Cardiac muscle cell (in vitro differentiated cells and primary cell): ENCODE measurements around the gene TRIO. TPM values are rescaled to one million over a fixed set of nuclear protein-coding genes. Genes with fewer than 3 reads are reported as not detected.

Source experiments
- DNase-seq, 2 donors: peaks; one replicate each; pipeline versions ENCODE4 v3.0.0 to v3.0.0-alpha.2; 2010 to 2017; ENCODE audit warnings: low read depth in 1 of 2, low spot score in 1 of 2
- H3K27ac ChIP-seq: fragments of 200-600 bp; sonication (generic); 2 replicates; pipeline ENCODE4 v1.5.1; 2016
- H3K27me3 ChIP-seq: fragments of 200-600 bp; sonication (generic); 2 replicates; pipeline ENCODE4 v1.6.0; 2016; ENCODE audit warnings: control low read depth
- H3K36me3 ChIP-seq: fragments of 200-600 bp; sonication (generic); 2 replicates; pipeline ENCODE4 v1.5.1; 2016; ENCODE audit warnings: control low read depth
- H3K4me1 ChIP-seq: fragments of 200-600 bp; sonication (generic); 2 replicates; pipeline ENCODE4 v1.8.1; 2017; ENCODE audit warnings: low read depth, mild to moderate bottlenecking, mixed run types
- H3K4me3 ChIP-seq: fragments of 200-600 bp; sonication (generic); 2 replicates; pipeline ENCODE4 v1.5.1; 2016; ENCODE audit warnings: mild to moderate bottlenecking
- H3K9me3 ChIP-seq: fragments of 200-600 bp; sonication (generic); 2 replicates; pipeline ENCODE4 v1.5.1; 2017; ENCODE audit warnings: low read depth, mild to moderate bottlenecking, control low read depth
- polyA plus RNA-seq: library from polyadenylated mRNA; unstranded; fragments of >200 nt; fragmentation: Nextera tagmentation; extraction: Ambion mirVana; gene quantifications from 2 replicates; pipeline ENCODE4 v1.2.1, GENCODE V29; 2016
- total RNA-seq: library from RNA; depleted of rRNA; stranded (reverse); fragments of >200 nt; gene quantifications from 2 replicates; pipeline ENCODE4 v1.2.3, GENCODE V29; 2016
- TF ChIP-seq, protein P1 (sequence below): IDR thresholded peaks from 2 replicates; pipeline ENCODE4 v1.5.1; 2012; ENCODE audit warnings: low read depth, mild to moderate bottlenecking, low read length

TRIO gene
- total and polyA plus RNA-seq, 2 experiments from 2014 or later: 15.5 to 104 TPM

DNA sequence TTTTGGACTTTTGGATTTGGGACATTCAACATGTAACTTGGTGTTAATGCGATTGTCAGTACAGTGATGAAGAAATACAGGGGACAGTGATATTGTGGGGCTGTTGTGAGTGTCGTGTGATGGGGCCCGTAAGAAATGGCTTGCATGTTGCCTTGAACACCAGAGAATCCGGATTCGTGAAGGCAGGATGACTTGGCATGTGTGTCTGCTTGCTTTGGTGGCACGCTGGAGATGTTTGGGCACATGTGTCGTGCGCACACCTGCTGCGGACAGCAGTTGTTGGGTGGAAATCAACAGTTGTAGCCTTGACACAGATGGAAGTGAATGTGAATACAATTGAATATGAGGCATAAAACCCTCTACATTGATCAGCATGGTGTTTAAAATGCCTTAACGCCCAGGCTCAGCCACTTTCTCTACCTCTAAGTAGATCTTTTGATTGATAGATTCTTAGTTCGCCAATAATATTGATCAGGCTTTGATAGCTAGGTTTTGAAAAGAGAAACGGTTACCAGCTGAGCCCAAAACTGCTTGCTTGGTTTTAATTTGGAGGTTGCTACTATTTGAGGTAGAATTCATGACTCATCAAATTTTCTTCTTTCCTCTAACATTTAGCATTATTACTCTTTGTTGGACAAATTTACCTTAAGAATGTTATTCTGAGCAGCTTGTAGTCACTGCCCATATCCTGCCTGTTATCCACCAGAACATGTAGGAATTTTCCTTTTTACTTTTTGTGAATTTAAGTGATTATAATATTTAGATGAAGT is 94.4 kb downstream of the TRIO start:
- Histone ChIP-seq H3K9me3 (no peaks in the 10 kb centered on the region), H3K4me1 (peaks cover 12% of the 10 kb centered on the region), H3K27me3 (no peaks in the 10 kb centered on the region), H3K4me3 (no peak overlapping the region), H3K27ac (no peak overlapping the region), H3K36me3 (no peaks in the 10 kb centered on the region)
- TF ChIP-seq, protein P1, sequence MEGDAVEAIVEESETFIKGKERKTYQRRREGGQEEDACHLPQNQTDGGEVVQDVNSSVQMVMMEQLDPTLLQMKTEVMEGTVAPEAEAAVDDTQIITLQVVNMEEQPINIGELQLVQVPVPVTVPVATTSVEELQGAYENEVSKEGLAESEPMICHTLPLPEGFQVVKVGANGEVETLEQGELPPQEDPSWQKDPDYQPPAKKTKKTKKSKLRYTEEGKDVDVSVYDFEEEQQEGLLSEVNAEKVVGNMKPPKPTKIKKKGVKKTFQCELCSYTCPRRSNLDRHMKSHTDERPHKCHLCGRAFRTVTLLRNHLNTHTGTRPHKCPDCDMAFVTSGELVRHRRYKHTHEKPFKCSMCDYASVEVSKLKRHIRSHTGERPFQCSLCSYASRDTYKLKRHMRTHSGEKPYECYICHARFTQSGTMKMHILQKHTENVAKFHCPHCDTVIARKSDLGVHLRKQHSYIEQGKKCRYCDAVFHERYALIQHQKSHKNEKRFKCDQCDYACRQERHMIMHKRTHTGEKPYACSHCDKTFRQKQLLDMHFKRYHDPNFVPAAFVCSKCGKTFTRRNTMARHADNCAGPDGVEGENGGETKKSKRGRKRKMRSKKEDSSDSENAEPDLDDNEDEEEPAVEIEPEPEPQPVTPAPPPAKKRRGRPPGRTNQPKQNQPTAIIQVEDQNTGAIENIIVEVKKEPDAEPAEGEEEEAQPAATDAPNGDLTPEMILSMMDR: no peak
- DNase-seq: no peak

DNA sequence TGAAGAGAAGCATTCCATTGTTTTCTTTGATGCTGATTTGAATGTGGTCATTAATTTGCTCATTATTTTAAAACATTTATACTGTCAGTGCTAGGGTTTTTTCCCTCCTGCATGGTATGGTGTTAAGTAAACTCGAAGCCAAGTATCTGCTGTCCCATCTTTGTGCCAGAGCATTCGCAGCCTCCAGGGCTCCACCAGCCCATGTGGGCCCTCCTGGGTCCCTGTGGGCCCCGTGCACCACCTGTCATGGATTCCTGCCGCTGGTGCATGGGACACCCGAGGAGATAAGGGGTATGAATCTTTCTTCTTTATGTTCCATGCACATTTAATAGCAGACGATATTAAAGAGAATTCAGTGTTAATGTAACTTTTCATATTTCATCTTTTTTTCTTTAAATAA is 95.1 kb downstream of the TRIO start:
- H3K4me3 ChIP-seq: no peak overlapping the region
- no peak for DNase-seq
- H3K4me1 ChIP-seq: peaks cover 12% of the 10 kb centered on the region
- H3K27me3 ChIP-seq: no peaks in the 10 kb centered on the region
- no peaks in the 10 kb centered on the region for H3K9me3 ChIP-seq
- H3K27ac ChIP-seq: no peak overlapping the region
- H3K36me3 ChIP-seq: no peaks in the 10 kb centered on the region
- TF ChIP-seq, protein P1: no peak

DNA sequence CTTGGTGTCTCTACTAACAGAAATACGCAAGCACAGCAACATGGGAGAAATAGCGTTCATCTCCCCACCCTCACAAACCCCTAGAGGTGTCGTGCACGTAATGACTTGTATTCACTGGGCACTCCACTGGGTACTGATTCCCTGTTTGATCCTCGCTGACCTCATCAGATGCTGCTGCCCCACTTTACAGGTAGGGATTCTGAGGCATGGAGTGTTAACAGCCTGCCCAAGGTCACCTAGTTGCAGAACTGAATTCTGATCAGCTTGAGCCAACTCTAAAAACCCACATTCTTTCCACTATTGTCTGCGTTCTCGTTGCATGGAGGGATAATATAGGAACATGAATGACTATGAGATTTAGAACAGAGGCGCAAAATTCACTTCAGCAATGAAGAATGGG is 96.3 kb downstream of the TRIO start:
- Histone ChIP-seq H3K4me1 (peaks cover 15% of the 10 kb centered on the region), H3K27ac (no peak overlapping the region)
- TF ChIP-seq, protein P1: no peak

DNA sequence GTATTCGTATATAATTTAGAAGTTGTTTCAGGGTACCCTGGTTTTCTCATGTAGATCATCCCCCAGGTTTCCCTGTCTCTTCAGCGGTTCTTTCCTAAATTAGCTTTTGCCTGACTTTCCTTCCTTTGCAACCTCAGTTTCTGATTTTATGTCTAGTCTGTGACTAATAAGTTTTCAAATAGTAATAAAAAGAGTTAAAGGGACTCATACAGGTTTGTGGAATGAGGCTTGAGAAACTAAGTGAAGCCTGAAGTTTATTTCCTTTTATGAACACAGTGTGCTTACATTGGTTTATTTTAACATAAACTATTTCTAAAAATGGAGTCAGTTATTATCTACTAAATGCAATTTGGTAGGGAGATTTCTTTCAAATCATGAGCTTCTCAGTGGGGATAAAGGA is 96.8 kb downstream of the TRIO start:
- Histone ChIP-seq H3K9me3 (no peaks in the 10 kb centered on the region), H3K4me3 (no peak overlapping the region), H3K27me3 (no peaks in the 10 kb centered on the region), H3K4me1 (peaks cover 21% of the 10 kb centered on the region), H3K36me3 (no peaks in the 10 kb centered on the region), H3K27ac (no peak overlapping the region)
- DNase-seq: no peak
- TF ChIP-seq, protein P1: no peak

More for the DNA sequence above, 96.3 kb downstream of the TRIO start:
- H3K4me3 ChIP-seq: no peak overlapping the region
- DNase-seq: no peak
- H3K36me3 ChIP-seq: no peaks in the 10 kb centered on the region
- no peaks in the 10 kb centered on the region for H3K27me3 ChIP-seq
- H3K9me3 ChIP-seq: no peaks in the 10 kb centered on the region

DNA sequence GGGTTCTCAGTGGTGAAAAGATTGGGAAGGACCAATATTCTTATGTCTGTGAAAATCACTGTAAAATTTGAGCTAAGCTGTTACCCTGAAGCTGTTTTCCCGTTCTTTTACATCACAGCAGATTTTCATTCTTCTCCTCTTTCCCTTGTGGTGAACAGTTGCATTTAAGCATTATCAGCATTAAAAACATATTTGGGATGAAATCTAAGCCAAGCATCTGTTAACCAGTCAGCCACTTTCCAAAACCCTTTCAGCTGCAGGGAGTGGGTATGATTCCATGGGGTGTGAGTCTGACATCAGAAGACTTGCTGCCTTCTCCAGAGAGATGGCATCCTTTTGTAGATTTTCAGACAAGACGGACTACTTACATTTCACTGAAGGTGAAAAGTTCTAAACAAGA is 97.2 kb downstream of the TRIO start:
- Histone ChIP-seq H3K4me1 (peaks cover 25% of the 10 kb centered on the region), H3K36me3 (no peaks in the 10 kb centered on the region), H3K27me3 (no peaks in the 10 kb centered on the region), H3K27ac (no peak overlapping the region), H3K9me3 (no peaks in the 10 kb centered on the region), H3K4me3 (no peak overlapping the region)
- TF ChIP-seq, protein P1: no peak
- peak in 1 of 2 donors; percentile 36 for DNase-seq
